GM21717 (cell line): ENCODE measurements around the gene GRHPR.
A peak's percentile ranks its signal among the peaks of the same experiment; 100 is the strongest.

Source experiments
- ATAC-seq: cut with Tn5 transposase; IDR thresholded peaks from one replicate; pipeline ENCODE4 v1.9.1; 2021; ENCODE audit warnings: mild to moderate bottlenecking, moderate library complexity; ENCODE audit not compliant: unreplicated experiment

GRHPR gene

DNA sequence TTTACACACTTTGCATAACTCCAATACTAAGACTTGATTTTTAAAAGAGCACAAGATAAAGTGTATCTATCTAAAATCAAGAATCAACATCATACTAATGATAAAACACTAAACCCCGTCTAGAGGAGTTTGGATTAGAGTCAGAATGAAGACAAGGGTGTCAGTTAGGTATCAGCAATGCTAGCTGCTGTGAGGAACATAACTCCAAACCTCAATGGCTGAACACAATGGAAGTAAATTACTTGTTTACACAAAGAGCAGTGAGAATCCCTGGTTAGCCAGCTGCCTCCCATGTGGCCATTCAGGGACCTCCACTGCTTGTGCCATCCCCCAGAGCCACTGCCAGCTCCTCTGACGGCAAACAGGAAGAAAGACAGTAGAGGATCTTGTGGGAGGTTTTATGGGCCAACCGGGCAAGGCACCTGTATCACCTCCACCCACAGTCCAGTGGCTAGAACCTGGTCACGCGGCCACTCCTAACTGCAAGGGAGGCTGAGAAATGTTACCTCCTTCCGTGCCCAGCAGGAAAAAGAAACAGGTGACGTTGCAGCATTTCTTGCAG, 24.0 kb upstream of the GRHPR start:
- ATAC-seq: no peak

DNA sequence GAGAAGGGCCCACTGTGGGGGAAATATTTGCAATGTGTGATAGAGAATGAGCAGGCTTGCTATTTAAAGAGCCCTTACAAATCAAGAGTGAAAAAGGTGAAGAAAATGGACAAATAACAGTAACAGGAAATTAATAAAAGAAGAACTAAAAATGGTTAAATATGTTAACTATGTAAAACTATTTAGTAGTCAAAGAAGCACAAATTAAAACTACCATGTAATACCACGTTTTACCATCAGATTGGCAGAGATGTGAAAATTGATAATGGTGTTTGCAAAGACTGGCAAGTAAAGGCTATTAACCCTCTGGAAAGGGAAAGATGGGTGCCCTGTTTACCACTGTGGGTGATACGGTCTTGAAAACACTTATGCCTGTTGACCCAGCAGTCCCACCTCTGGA, 23.2 kb upstream of the GRHPR start:
- no peak for ATAC-seq

DNA sequence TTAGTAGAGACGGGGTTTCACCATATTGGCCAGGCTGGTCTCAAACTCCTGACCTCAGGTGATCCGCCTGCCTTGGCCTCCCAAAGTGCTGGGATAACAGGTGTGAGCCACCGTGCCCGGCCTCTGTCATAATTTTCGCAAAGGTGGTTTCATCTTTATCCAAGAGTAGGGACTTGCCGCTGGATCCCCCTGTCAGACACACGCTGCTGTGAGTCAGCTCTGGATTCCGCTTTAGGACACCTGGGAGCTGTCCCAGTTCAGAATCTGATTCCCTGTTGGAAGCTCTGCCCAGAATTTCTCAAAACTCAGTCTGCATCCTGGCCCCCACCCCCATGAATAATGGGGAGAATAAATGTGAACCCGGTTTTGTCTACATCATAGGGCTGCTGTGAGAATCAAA, 17.9 kb upstream of the GRHPR start:
- no peak for ATAC-seq

DNA sequence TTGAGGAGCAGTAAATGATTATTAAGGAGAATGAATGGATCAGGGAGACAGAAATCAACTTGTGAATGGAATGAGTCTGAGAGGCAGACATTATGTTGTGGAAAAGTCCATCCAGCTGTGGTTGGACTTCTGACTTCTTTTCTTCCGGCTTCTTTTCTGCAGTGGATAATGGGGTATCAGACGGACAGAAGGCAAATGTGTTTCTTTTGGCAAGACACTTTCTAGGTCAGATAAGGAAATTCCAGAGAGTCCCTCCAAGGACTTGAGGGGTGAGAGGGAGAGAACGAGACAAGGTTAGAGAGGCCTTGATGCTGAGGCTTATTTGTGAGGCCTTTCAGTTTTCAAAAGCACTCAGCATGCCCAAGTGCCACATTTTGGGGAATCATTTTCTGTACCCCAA, 17.1 kb upstream of the GRHPR start:
- no peak for ATAC-seq

DNA sequence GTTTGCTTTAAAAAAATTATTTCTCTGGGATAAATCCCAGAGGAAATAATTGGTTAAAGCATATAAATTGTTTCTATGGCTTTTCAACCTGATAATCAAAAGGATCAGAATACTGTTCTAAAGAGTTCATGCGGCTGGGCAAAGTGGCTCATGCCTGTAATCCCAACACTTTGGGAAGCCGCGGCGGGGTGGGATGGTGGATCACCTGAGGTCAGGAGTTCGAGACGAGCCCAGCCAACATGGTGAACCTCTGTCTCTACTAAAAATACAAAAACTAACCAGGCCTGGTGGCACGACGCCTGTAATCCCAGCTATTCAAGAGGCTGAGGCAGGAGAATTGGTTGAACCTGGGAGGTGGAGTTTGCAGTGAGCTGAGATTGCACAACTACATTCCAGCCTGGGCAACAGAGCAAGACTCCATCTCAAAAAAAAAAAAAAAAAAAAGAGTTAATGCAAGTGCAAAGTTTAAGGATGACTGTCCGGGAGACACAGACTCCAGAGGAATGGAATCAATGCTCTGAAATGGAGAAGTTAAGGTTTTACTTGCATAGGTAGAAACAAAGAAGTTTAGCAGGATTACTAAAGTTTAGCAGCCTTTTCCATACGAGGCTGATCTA, 16.6 kb upstream of the GRHPR start:
- ATAC-seq: no peak

DNA sequence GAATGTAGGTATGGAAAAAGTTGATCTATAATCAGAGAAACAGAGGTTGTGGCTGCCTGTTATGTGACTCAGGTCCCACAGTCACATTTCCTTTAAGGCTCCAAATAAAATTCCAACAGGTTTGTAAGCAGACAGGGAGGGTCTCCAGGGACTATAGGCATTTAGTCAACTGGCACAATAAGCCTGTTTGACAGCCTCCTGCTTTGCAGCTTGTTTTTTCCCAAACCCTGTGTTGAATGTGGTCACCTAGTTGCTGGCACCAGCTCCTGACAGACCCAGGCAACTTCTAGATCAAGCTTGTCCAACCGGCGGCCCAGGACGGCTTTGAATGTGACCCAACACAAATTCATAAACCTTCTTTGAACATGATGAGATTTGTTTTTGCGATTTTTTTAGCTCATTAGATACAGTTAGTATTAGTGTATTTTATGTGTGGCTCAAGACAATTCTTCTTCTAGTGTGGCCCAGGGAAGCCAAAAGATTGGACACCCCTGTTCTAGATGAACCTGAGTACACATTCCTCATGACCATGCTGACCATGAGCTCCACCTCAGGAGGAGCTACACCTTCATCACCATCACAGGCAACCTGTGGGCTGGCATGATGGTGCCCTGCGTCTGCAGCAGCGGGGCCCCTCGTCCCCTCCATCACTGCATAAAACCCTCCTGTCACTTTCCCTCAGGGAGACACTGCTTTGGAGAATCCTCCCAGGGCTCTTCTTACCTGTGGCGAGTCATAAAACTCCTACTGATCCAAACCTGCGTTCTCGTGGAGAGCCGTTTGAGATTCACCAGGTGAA, 15.7 kb upstream of the GRHPR start:
- no peak for ATAC-seq

DNA sequence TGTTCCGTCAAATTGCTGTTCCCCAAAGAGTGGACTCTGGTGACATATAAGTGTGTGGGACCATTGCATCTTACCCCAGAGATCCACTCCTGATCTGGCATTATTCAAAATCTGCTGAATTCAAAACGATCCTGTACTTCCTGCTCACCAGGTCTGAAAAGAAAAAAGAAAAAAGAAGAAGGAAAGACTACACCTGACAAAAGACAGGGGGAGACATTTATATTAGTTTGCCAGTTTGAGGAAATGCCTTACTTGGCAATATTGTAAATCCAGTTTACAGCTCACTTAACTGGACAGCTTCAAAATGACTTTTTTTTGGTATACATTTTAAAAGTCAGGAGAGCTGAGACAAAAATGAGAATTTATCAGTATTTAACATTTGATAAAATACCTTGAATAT, 15.0 kb upstream of the GRHPR start:
- no peak for ATAC-seq

DNA sequence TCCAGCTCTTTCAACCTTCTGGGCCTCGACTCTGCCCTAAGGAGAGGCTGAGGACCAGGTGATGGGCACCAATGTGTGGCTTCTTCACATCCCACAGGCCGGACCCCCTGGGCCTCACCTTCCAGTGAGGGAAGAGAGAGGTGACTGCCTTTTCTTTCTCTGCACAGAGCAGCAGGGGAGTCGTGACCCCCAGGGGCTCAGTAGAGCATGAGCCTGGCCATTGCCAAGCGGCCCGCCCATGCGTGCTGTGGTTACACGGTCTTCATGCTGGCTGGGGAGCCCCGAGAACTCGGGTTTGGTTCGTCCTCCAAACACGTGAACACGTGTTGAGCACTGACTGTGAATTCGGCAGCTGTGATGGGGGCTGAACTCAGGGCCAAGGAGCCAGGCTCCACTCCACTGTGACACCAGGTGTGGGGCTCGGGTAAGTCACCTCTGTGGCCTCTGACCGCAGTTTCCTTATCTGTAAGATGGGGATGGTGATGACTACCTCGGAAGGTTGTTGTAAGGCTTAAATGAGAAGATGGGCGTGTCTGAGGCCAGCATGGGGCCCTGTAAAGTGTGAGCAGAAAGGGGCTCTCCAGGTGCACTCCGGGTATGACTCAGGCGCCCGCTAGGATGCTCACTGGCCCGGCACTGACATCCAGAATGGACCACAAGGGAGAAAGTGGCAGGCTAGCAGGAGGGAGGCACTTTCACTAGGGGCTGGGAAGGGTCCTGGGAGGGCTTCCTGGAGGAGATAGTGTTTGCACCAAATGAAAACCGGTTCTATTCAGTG, 13.4 kb upstream of the GRHPR start:
- peak; percentile 84 for ATAC-seq

DNA sequence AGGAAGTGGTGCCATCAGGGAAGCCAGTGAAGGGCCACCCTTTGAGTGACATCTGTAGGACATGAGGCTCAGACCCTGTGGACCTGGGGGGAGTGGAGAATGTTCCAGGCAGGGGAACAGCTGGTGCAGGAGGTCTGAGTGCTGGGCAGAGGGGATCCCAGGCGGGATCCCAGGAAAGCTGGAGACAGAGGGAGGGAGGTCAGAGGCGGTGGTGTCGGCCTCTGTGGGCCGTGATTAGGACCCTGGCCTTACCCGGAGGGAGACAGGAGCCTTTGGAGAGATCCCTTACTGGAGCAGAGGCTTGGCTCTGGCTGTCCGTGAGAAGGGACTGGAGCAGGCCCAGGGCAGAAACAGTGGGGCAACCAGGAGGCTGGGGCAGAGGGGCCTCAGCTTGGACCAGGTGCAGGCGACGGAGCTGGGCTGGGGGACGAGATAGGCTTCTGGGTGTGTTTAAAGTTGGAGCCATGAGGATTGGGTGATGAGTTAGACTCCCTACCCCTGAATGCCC, 12.1 kb upstream of the GRHPR start:
- no peak for ATAC-seq

DNA sequence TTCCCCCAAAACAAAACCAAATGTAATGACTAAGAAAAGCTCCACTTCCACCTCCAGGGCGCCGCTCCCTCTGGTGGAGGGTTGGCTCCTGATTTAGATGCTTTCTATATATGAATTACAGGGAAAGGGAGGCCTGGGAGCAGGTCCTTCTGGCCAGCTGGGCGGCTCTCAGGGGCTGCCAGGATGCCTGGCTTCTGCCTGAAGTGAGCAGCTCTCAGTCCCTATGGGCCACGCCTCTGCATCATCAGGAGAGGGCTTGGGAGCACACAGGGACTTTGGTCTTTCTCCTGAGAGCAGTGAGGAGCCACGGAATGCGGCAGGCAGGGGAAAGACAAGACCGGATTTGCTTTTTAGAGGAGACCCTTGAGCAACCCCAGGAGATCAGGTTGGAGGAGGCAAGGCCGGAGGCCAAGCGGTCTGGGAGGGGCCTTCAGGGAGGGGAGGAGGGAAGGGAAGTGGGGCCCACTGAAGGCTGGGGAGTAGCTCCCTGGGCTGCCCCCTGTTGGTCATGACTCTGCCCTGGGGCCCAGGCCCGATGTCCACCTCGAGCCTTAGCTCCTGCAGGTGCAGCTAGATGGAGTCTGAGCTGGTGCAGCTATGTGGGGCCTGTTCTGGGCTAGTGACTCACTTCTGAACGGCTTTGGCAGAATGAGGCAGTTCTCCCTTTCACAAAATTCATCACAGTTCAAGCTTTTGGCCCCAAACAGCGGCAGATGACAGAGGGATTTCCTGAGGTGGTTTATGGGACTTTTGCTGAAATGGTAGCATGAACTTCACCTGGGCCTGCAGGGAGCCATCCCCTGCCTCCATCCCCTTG, 11.3 kb upstream of the GRHPR start:
- ATAC-seq: peak; percentile 26

DNA sequence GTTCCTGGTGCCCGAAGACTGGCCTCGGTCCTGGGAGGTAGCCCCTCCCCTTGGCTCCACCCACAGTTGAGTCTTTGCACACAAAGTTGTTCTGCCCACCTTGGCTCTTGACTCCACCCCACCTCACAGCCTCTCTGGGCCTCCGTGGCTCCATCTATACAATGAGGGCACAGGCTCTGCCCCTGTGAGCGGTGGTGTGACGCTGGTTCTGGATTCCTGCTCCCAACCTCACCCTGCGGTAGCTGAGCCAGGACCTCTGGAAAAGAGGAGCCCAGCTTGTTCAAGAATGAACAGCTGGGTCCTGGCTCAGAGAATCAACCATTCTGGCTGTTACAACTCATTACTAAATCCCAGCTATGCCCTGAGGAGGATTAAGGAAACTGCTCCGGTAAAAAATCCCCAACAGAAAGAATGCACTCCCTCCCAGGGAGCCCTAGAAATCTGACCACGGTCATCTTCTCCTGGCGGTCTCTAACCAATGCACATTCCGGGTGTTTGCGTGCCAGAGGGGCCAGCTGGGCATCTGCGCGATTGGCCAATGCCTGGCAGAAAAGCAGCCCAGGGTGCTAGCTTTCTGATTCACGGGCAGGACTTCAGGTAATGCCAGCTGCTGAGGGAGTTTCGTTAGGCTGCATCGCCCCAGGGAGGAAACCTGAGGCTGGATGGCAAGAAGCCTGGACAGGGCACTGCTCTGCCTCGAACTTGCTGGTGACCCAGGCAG, 9.9 kb upstream of the GRHPR start:
- ATAC-seq: no peak

DNA sequence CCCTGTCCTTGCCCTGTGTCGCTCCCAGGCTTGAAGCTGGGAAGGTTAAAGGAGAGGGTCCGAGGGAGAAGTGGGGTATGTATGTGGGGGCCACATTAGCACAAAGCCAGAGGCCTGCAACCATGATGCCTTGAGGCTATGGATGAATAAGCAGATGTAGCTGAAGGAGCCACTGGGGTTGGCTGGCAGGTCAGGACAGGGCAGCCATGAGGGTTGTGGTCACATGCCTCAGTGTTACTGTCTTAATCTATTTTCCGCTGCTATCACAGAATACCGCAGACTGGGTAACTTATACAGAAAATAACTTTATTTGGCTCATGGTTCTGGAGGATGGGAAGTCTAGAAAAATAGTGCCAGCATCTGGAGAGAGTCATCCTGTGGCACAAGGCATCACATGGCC, 9.2 kb upstream of the GRHPR start:
- ATAC-seq: no peak

DNA sequence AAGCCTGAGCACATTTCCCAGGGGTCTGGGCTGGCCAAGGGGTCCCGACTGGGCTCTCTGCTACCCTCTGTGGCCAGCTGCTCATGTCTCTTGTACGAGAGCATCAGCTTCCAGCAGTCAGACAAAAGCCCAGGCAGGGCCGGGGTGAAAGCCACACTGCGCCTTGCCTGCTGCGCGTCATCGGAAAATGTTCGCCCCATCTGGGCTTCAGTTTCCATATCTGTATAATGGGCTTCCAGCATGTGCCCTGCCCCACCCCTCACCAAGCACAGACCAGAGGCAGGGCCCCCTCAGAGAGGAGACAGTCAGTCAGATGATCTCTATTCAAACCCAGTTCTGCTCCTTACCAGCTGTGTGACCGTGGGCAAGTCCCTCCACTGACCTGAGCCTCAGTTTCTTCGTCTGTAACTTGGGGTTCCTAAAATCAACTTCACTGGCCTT, 8.0 kb upstream of the GRHPR start:
- no peak for ATAC-seq

DNA sequence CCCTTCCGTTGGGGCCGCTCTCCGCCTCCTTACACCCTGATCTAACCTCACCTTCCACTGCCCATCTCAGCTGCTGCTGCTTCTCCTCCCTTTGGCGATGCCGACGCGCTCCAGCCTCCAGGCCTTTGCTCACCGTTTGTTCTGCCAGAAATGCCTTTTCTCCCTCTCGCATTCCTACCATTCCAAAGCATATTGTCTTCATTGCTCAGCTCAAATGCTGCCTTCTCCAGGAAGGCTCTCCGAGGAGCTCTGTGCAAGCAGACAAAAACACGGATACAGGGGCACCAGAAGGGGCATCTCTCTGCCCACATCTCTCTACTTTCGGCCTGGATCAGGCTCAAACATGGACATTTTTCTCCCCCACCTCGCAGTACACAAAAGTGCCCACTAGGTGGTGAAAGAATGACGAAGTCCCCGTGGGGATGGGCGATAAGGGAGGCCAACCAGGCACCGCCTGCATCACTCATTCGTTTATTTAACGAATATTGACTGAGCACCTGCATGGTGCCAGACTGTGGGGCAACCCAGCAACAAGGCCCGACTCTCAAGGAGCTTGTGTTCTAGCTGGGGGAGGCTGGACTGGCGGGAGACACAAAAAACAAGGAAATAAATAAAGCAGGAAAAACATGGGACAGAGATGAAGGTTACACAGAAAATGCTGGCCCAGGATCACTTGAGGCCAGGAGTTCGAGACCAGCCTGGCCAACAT, 7.3 kb upstream of the GRHPR start:
- no peak for ATAC-seq

DNA sequence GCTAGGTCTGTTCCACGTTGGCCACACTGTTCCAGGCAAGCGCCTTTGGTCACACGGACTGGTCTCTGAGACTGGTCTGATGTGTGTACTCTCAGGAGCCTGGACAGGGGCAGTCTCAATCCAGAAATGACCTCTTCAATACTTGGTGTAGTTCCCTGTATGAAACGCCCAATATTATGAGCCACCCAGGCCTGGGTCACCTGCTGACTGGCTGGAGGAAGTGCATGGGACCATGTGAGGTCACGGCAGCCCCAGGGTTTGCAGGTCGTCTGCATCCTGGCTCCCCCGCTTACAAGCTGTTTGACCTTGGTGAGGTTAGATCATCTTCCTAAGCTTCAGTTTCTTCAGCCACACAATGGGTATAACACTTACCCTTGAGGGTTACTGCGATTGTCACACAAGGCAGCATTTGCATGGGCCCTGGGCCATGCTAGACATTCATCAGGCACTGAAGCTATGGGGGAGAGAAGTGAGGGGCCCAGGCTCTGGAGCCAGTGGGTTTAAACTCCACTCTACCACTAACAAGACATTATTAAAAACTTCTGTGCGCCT, 5.2 kb upstream of the GRHPR start:
- no peak for ATAC-seq

DNA sequence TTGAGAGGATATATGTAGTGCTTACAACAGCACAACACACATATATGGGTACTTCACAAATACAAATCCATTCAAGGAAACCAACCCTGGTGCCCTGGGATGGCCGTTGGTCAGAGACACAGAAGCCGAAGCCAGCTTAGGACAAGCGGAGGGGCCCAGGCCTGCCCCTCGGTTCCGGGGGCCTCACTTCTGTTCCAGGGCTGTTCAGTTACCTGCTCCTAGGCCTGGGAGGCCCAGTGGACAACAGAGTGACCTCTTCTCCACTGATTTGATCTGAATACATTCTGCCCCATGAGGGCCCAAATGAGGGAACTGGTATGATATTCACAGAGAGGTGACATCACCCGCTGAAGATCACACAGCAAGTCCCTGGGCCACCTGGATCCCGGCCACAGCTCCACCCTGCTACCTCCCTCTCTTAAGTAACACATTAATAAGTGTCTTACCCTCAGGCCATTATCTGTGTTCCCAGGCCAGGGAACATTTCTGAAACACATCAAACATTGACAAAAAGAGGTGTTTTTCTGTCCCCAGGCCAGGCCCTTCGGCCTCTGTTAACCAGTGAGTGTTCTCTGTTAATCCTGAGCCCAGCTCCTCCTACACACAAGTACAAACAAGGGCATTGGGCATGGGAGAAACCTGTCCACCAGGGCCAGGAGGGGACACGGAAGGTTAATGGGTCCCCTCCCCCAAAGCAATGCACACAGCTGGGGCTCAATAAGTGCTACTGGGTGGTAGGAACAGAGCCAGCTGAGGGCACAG, 4.5 kb upstream of the GRHPR start:
- no peak for ATAC-seq

DNA sequence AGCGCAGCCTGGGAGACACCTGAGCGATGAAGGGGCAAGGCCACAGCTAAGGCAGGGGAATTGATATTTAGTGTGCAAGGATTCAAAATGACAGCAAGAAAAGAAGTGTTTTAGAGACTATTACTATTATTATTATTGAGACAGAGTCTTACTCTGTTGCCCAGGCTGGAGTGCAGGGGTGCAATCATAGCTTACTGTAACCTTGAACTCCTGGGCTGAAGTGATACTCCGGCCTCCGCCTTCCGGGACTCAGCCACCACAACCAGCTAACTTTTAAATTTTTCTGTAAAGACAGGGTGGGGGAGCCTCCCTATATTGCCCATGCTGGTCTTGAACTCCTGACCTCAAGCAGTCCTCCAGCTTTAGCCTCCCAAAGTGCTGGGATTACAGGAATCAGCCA, 3.3 kb upstream of the GRHPR start:
- no peak for ATAC-seq
